Measurements from ENCODE around the gene MRPS25. TPM values are rescaled to one million over a fixed set of nuclear protein-coding genes. Genes with fewer than 3 reads are reported as not detected.

Gene MRPS25
- polyA plus RNA-seq (2012; ENCODE audit: insufficient read depth, insufficient read length): 102 TPM

GRCh38 chr3:15064835-15065549 is at the start of gene MRPS25:
MRPS25 (minus strand) TSS chr3:15065315; CDS start chr3:15065194, 121 bp downstream.
- peak; percentile 87 for DNase-seq (ENCODE audit: low read depth, low spot score)
- peak within 1 kb of the TSS; percentile 88 for H3K4me3 ChIP-seq (ENCODE audit: low read length)

GRCh38 chr3:15113884-15114283 is 48.8 kb upstream of the MRPS25 start:
- no peak for DNase-seq (ENCODE audit: low read depth, low spot score)
- H3K4me3 ChIP-seq (ENCODE audit: low read length): no peak overlapping the region

GRCh38 chr3:15113471-15113870 is 48.4 kb upstream of the MRPS25 start:
- no peak for DNase-seq (ENCODE audit: low read depth, low spot score)

GRCh38 chr3:15112011-15112410 is 46.9 kb upstream of the MRPS25 start:
- DNase-seq (ENCODE audit: low read depth, low spot score): no peak

More at GRCh38 chr3:15113471-15113870, 48.4 kb upstream of the MRPS25 start:
- no peak overlapping the region for H3K4me3 ChIP-seq (ENCODE audit: low read length)

GRCh38 chr3:15110206-15110605 is 45.1 kb upstream of the MRPS25 start:
- H3K4me3 ChIP-seq (ENCODE audit: low read length): no peak overlapping the region
- no peak for DNase-seq (ENCODE audit: low read depth, low spot score)

More at GRCh38 chr3:15112011-15112410, 46.9 kb upstream of the MRPS25 start:
- H3K4me3 ChIP-seq (ENCODE audit: low read length): no peak overlapping the region

GRCh38 chr3:15108869-15109268 is 43.8 kb upstream of the MRPS25 start:
- no peak for DNase-seq (ENCODE audit: low read depth, low spot score)
- no peak overlapping the region for H3K4me3 ChIP-seq (ENCODE audit: low read length)

- peak overlapping the region; percentile 31 for H3K4me3 ChIP-seq (ENCODE audit: low read length)
- DNase-seq (ENCODE audit: low read depth, low spot score): peak; percentile 60
Observed at GRCh38 chr3:15108082-15108545, 43.0 kb upstream of the MRPS25 start.

GRCh38 chr3:15107075-15107947 is 42.2 kb upstream of the MRPS25 start:
- no peak overlapping the region for H3K4me3 ChIP-seq (ENCODE audit: low read length)
- DNase-seq (ENCODE audit: low read depth, low spot score): no peak

- DNase-seq (ENCODE audit: low read depth, low spot score): no peak
- no peak overlapping the region for H3K4me3 ChIP-seq (ENCODE audit: low read length)
Observed at GRCh38 chr3:15102836-15103235, 37.7 kb upstream of the MRPS25 start.

- no peak overlapping the region for H3K4me3 ChIP-seq (ENCODE audit: low read length)
- no peak for DNase-seq (ENCODE audit: low read depth, low spot score)
Observed at GRCh38 chr3:15102256-15102655, 37.1 kb upstream of the MRPS25 start.

GRCh38 chr3:15099364-15100098 is 34.4 kb upstream of the MRPS25 start:
- DNase-seq (ENCODE audit: low read depth, low spot score): no peak
- H3K4me3 ChIP-seq (ENCODE audit: low read length): peak overlapping the region; percentile 58

- peak within 1 kb of the TSS; percentile 58 for H3K4me3 ChIP-seq (ENCODE audit: low read length)
- DNase-seq (ENCODE audit: low read depth, low spot score): peak; percentile 93
Observed at GRCh38 chr3:15098503-15099363, 33.6 kb upstream of the MRPS25 start, which contains the start of gene RBSN. RBSN (minus strand) TSS chr3:15099148; CDS start chr3:15096120, 3,028 bp downstream.

- peak; percentile 63 for DNase-seq (ENCODE audit: low read depth, low spot score)
- H3K4me3 ChIP-seq (ENCODE audit: low read length): peak overlapping the region; percentile 58
Observed at GRCh38 chr3:15097891-15098290, 32.8 kb upstream of the MRPS25 start.

GRCh38 chr3:15096046-15096445 is 30.9 kb upstream of the MRPS25 start:
- no peak overlapping the region for H3K4me3 ChIP-seq (ENCODE audit: low read length)
- no peak for DNase-seq (ENCODE audit: low read depth, low spot score)

GRCh38 chr3:15094187-15094875 is 29.2 kb upstream of the MRPS25 start:
- no peak for DNase-seq (ENCODE audit: low read depth, low spot score)
- H3K4me3 ChIP-seq (ENCODE audit: low read length): no peak overlapping the region

GRCh38 chr3:15092686-15093085 is 27.6 kb upstream of the MRPS25 start:
- DNase-seq (ENCODE audit: low read depth, low spot score): no peak
- no peak overlapping the region for H3K4me3 ChIP-seq (ENCODE audit: low read length)

GRCh38 chr3:15091575-15091974 is 26.5 kb upstream of the MRPS25 start:
- H3K4me3 ChIP-seq (ENCODE audit: low read length): no peak overlapping the region
- no peak for DNase-seq (ENCODE audit: low read depth, low spot score)

GRCh38 chr3:15089201-15089600 is 24.1 kb upstream of the MRPS25 start:
- H3K4me3 ChIP-seq (ENCODE audit: low read length): no peak overlapping the region
- no peak for DNase-seq (ENCODE audit: low read depth, low spot score)
